ENCODE results near the gene CNOT2.

The CNOT2 gene

DNA sequence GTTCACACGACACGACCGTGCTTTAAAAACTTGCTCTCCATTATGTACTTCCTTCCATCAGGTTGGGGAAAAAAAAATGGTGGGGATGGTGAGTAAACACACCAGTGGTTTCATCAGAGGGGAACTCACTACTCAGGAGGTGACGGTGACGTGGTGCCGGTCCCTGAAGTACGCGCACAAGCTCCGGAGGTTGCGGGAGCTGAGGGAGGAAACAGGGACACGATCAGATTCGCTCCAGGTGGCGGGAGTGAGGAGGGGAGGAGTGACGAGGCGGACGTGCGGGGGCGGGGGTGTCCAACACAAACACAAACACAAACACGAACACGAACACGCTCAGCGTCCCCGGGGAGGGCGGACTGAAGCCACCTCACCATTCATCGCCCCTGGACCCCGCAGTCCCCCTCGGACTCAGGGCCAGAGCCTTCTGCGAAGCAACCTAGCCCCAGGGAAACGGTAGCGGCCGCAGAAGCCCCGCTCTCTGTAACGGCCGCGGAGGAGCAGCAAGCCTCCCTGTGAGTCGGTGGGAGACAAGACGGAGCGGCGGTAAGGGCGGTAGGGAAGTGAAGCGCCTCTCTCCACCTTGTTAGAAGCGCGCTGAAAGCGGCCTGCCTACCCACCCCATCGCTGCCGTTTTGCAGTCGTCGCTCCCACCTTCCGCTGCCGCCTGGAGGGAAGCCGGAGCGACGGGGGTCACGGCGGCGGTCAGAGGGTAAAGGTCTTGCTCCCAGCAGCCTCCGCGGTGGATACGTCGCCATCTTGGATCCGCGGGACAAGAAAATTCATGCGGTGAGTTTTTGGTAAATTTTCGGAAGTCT, at the start of gene CNOT2:
Gene CNOT2 (plus strand): TSS at position 739 of the 815 bp plus-strand sequence. CDS start 34,794 bp downstream, outside the sequence.
- DNase-seq, result peak; percentile 91

DNA sequence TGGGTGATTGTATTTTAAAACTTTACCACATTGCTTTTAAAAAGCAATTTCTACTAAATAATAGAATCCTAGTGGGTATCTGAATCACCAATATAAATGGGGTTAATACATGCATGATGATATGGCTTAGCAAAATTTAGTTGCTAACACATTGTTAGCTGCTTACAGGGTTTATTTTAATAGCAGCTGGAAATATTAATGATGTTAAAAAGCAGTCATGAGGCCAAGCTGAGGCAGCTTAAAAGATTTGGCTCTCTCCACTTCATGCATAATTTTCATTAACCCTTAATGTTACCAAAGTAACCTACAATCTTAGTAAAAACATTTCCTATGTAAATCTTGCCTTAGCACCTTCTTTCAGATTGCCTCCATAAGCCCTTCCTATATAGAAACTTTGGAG, 49.2 kb upstream of the CNOT2 start:
- DNase-seq, result no peak

GRCh38 chr12:70196811-70197281, 46.4 kb upstream of the CNOT2 start:
- no peak for DNase-seq

- no peak for DNase-seq
Observed at GRCh38 chr12:70197345-70197744, 45.9 kb upstream of the CNOT2 start.

- no peak for DNase-seq
Observed at GRCh38 chr12:70213707-70214106, 29.5 kb upstream of the CNOT2 start.

GRCh38 chr12:70214972-70215617, 28.1 kb upstream of the CNOT2 start:
- no peak for DNase-seq

DNA sequence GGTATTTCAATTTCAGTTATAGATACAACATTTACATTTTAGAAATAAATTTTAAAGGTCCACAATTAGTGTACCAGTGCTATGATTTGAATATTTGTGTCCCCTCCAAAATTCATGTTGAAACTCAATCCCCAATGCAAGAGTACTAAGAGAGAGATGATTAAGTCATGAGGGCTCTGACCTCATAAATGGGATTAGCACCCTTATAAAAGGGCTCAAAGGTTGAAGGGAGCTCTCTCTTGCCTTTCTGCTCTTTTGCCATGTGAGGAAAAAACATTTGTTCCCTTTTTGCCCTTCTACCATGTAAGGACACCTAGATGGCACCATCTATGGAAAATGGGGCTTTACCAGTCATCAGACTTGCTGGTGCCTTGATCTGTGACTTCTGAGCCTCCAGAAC, 25.8 kb upstream of the CNOT2 start:
- DNase-seq, result no peak

GRCh38 chr12:70221626-70222025, 21.6 kb upstream of the CNOT2 start:
- no peak for DNase-seq

DNA sequence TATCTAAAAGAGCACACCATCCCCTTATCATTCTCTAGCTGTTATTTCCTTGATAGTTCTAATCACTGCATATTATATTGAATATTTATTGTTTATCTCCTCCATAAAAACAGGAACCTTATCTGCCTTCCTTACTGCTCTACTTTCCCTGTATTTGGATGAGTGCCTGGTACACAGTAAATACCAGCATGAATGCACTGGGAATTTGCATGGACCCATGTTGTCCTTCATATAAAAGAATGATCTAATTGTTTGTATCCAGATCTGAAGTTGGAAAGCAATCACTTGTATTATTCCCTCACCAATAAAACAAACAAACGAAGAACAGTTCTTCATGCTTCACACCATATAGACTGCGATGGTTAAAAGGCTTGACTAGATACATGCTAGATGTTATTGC, 15.3 kb upstream of the CNOT2 start:
- no peak for DNase-seq

DNA sequence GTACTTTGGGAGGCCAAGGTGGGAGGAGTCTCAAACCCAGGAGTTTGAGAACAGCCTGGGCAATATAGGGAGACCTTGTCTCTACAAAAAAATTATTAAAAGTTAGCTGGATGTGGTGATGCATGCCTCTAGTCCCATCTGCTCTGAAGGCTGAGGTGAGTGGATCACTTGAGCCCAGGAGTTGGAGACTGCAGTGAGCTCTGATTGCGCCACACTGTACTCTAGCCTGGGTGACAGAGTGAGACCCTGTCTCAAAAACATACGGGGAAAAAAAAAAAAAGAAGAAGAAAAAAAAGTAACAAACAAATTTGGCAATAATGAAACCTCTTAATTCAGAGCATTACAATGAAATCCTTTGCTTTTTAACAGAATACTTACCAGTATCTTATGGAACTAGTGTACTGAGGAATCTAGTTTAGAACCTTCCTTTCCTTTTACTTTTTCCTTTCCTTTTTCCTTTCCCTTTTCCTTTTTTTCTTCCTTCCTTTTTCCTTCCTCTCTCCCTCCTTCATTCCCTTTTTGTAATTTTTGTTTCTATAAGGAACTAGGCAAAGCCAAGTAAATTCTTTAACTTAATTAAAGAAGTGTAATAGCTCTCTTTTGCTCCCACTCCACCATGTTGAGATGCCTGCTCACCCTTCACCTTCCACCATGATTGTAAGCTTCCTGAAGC, 12.2 kb upstream of the CNOT2 start:
- no peak for DNase-seq

DNA sequence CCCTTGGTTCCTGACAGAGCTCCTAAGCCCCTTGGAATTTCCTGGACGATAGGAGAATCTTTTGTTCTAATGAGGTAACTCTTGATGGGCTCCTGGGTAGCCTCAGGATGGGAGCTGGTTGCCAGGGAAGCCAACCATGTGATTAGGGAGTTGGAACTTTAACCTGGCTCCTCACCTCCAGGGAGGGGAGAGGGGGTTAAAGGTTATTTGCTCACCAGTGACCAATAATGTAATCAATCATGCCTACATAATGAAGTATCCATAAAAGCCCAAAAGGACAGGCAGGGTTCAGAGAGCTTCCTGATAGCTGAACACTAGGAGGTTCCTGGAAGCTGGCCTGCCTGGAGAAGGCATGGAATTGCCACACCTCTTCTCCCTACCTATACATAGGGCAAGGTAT, 6.2 kb upstream of the CNOT2 start:
- no peak for DNase-seq

GRCh38 chr12:70240673-70241072, 2.6 kb upstream of the CNOT2 start:
- no peak for DNase-seq

DNA sequence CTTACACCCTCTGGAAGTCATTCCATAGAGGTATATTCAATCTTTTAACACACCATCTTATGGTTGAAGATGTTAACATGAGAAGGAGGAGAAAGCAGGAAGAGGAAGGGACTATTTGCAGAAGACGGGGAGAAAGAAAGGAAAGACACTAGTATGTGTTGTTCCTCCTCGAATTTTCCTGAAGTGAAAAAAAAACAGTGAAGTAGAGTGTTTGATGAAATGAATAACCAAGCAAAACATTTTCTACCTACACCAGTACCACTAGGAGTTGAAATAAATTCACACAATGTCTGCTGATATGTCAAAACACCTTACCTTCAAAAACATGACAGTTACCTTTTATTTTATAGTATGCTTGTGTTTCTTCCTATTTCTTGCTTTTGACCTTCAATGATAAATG, 1.4 kb upstream of the CNOT2 start:
- DNase-seq, result no peak

DNA sequence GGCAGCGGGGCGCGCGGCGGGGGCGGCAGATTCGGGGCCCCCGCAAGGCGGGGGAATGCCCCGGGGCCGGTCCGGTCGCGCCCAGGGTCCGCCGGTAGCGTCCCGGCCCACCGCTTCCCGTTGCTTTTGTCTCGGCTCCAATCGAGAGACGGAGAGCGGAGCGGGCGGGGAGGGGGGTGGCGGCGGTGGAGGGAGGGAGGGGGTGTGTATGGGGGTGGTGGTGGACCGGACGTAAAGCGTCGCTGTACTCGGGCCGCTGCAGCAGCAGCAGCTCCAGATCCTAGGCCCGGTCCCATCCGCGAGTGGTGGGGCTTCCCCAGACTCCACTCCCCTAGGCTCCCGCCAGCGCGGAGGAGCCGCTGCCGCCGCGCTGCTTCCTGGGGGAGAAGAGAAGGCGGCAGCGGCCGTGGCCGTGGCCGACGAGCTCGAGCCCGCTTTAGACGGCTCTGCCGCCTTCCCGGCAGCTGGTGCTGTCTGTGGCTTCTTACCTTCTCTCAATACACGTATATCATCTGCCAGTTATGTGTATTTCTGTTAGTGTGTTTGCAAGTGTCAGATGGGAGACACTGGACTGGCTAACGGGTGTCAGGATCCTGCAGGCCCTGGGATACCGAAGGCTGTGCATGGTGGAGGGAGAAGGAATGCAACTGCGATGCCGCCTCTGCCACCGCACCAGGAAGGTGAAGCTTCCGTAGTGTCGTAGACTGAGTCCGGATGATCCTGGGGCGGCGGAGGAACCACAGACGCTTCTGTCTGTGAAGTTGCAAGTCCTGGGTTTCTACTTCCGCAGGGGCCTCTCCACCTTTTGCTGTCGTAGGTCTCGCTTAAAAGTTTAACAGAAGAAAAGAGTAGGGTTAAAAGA, 508 bp downstream of the CNOT2 start:
- peak; percentile 78 for DNase-seq

- DNase-seq, result no peak
Observed at GRCh38 chr12:70244409-70244808, 1.2 kb downstream of the CNOT2 start.

DNA sequence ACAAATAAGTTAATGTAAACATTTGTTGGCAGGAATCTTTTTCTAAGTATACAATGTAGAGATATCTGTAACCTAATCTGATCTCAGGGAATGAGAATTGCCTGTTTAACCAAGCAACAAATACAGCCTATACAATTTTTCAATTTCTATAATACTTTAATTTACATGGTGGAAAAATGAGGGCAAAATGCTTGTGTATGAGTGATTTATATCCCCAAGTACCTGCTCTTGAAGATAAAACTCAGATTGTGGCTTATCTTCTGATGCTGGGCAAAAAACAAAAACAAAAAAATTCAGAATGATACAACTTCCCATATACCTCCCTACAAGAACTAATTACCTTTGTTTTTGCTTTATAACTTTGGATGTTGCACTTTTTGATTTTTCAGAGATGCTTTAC, 2.2 kb downstream of the CNOT2 start:
- no peak for DNase-seq

- DNase-seq, result no peak
Observed at GRCh38 chr12:70246580-70246979, 3.3 kb downstream of the CNOT2 start.

GRCh38 chr12:70247653-70248199, 4.5 kb downstream of the CNOT2 start:
- no peak for DNase-seq

DNA sequence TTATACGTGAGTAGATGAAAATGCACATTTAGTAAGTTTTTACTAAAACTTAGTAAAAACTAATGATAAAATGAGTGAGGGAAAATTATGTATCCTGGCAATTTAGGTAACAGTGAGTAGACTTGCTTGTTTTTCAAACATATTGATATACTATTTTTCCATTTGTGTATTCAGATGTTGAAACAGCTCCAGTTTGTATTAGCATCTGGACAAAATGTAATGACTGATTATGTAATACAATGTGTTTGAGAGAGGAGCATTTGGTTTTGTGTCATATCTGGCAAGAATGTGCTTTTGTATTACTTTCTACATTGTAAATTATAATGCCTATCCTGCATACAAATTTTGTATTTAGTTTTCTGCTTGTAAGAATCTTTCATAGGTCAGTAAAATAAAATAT, 5.6 kb downstream of the CNOT2 start:
- no peak for DNase-seq

GRCh38 chr12:70249903-70250302, 6.7 kb downstream of the CNOT2 start:
- no peak for DNase-seq

GRCh38 chr12:70251226-70251625, 8.0 kb downstream of the CNOT2 start:
- no peak for DNase-seq

DNA sequence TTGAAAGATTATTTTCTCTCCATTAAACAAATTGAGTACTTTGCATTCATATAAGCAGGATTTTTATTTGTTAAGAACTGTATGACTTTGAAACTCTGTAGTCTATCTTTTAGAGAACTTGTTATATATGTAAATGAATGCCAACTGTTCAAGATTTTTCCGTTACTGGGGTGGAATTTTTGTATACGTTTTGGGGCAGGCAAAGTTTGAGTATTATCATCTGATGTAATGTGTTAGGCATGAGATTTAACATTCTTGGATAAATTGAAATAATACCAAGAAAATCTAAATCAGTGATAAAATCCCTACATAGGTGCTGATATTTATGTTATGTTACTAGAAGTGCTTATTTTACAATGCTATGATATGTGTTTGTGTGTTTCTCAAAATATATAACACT, 8.4 kb downstream of the CNOT2 start:
- no peak for DNase-seq

- no peak for DNase-seq
Observed at GRCh38 chr12:70252832-70253231, 9.6 kb downstream of the CNOT2 start.

Data from stimulated activated naive CD4-positive, alpha-beta T cell treated with Interleukin-2 at 50 U/mL for 16 hours (primary cell).